NT2/D1 (cell line): ENCODE data around the gene FRMPD1.

Experiments used
- DNase-seq: peaks from one replicate; pipeline ENCODE4 v3.0.0-alpha.2; 2011; ENCODE audit warnings: low read depth, low spot score
- H3K27me3 ChIP-seq: 2 replicates; pipeline ENCODE4 v1.6.0; 2011; ENCODE audit warnings: mild to moderate bottlenecking; ENCODE audit not compliant: insufficient read length, insufficient read depth
- H3K36me3 ChIP-seq: 2 replicates; pipeline ENCODE4 v1.6.1; 2011; ENCODE audit warnings: mild to moderate bottlenecking, low read length, mixed read lengths; ENCODE audit not compliant: insufficient read depth, insufficient read length
- H3K4me1 ChIP-seq: 2 replicates; pipeline ENCODE4 v1.5.1; 2011; ENCODE audit not compliant: insufficient read depth, insufficient read length
- H3K4me3 ChIP-seq: 2 replicates; pipeline ENCODE4 v1.5.1; 2011; ENCODE audit warnings: low read depth; ENCODE audit not compliant: insufficient read length
- H3K9ac ChIP-seq: 2 replicates; pipeline ENCODE4 v1.6.0; 2011; ENCODE audit warnings: low read depth; ENCODE audit not compliant: insufficient read length
- H3K9me3 ChIP-seq: 2 replicates; pipeline ENCODE4 v1.5.1; 2011; ENCODE audit warnings: mild to moderate bottlenecking, low read length; ENCODE audit not compliant: insufficient read depth
- SUZ12 ChIP-seq: IDR thresholded peaks from 2 replicates; pipeline ENCODE4 v1.6.1; 2011; ENCODE audit not compliant: insufficient read length, insufficient read depth; ENCODE audit errors: extremely low read depth
- YY1 ChIP-seq: IDR thresholded peaks from 2 replicates; pipeline ENCODE4 v1.6.1; 2011; ENCODE audit not compliant: insufficient read length, insufficient read depth
- ZNF274 ChIP-seq: IDR thresholded peaks from 2 replicates; pipeline ENCODE4 v1.6.1; 2011; ENCODE audit warnings: mild to moderate bottlenecking, low read depth, low read length

Gene FRMPD1

GRCh38 chr9:37682951-37683350, 32.2 kb downstream of the FRMPD1 start:
- Histone ChIP-seq H3K9ac (no peak overlapping the region), H3K4me3 (no peak overlapping the region), H3K27me3 (no peaks in the 10 kb centered on the region), H3K36me3 (no peaks in the 10 kb centered on the region), H3K9me3 (no peaks in the 10 kb centered on the region), H3K4me1 (no peaks in the 10 kb centered on the region)
- no peak for TF ChIP-seq ZNF274
- no peak for TF ChIP-seq SUZ12
- no peak for TF ChIP-seq YY1
- DNase-seq, result no peak

- Histone ChIP-seq H3K9ac (no peak overlapping the region), H3K4me1 (no peaks in the 10 kb centered on the region)
Observed at GRCh38 chr9:37683531-37684371, 33.0 kb downstream of the FRMPD1 start.

GRCh38 chr9:37692622-37693221, 42.0 kb downstream of the FRMPD1 start:
- H3K36me3 ChIP-seq, result no peaks in the 10 kb centered on the region
- no peaks in the 10 kb centered on the region for H3K9me3 ChIP-seq
- H3K9ac ChIP-seq, result no peak overlapping the region
- no peaks in the 10 kb centered on the region for H3K27me3 ChIP-seq
- DNase-seq, result no peak
- no peaks in the 10 kb centered on the region for H3K4me1 ChIP-seq
- TF ChIP-seq ZNF274, result no peak
- no peak for TF ChIP-seq SUZ12
- TF ChIP-seq YY1, result no peak
- no peak overlapping the region for H3K4me3 ChIP-seq

More at GRCh38 chr9:37683531-37684371, 33.0 kb downstream of the FRMPD1 start:
- DNase-seq, result no peak
- Histone ChIP-seq H3K27me3 (no peaks in the 10 kb centered on the region), H3K36me3 (no peaks in the 10 kb centered on the region), H3K9me3 (no peaks in the 10 kb centered on the region), H3K4me3 (no peak overlapping the region)
- TF ChIP-seq ZNF274, result no peak
- no peak for TF ChIP-seq SUZ12

- H3K4me1 ChIP-seq, result no peaks in the 10 kb centered on the region
- TF ChIP-seq ZNF274 (no peak), YY1 (no peak), SUZ12 (no peak)
- no peaks in the 10 kb centered on the region for H3K27me3 ChIP-seq
- no peak for DNase-seq
- H3K36me3 ChIP-seq, result no peaks in the 10 kb centered on the region
- no peak overlapping the region for H3K4me3 ChIP-seq
- no peak overlapping the region for H3K9ac ChIP-seq
- no peaks in the 10 kb centered on the region for H3K9me3 ChIP-seq
Observed at GRCh38 chr9:37693260-37693659, 42.5 kb downstream of the FRMPD1 start.

- TF ChIP-seq YY1, result no peak
- no peak for TF ChIP-seq ZNF274
- no peak for TF ChIP-seq SUZ12
Observed at GRCh38 chr9:37694355-37694754, 43.6 kb downstream of the FRMPD1 start.

GRCh38 chr9:37696528-37696927, 45.8 kb downstream of the FRMPD1 start:
- no peak overlapping the region for H3K4me3 ChIP-seq
- H3K4me1 ChIP-seq, result no peaks in the 10 kb centered on the region
- no peak overlapping the region for H3K9ac ChIP-seq
- no peaks in the 10 kb centered on the region for H3K27me3 ChIP-seq
- no peaks in the 10 kb centered on the region for H3K36me3 ChIP-seq
- DNase-seq, result no peak
- TF ChIP-seq YY1, result no peak
- TF ChIP-seq ZNF274, result no peak
- no peak for TF ChIP-seq SUZ12
- H3K9me3 ChIP-seq, result no peaks in the 10 kb centered on the region

More at GRCh38 chr9:37694355-37694754, 43.6 kb downstream of the FRMPD1 start:
- DNase-seq, result no peak
- no peaks in the 10 kb centered on the region for H3K9me3 ChIP-seq
- no peaks in the 10 kb centered on the region for H3K36me3 ChIP-seq
- no peak overlapping the region for H3K4me3 ChIP-seq
- no peaks in the 10 kb centered on the region for H3K27me3 ChIP-seq
- H3K4me1 ChIP-seq, result no peaks in the 10 kb centered on the region
- H3K9ac ChIP-seq, result no peak overlapping the region

- no peak for DNase-seq
- no peaks in the 10 kb centered on the region for H3K27me3 ChIP-seq
- no peak for TF ChIP-seq YY1
Observed at GRCh38 chr9:37700131-37700530, 49.4 kb downstream of the FRMPD1 start.

More at GRCh38 chr9:37700131-37700530, 49.4 kb downstream of the FRMPD1 start:
- H3K9ac ChIP-seq, result no peak overlapping the region
- H3K4me1 ChIP-seq, result no peaks in the 10 kb centered on the region
- no peaks in the 10 kb centered on the region for H3K36me3 ChIP-seq
- H3K4me3 ChIP-seq, result no peak overlapping the region
- H3K9me3 ChIP-seq, result no peaks in the 10 kb centered on the region
